ENCODE results near the gene ATRX. TPM values are rescaled to one million over a fixed set of nuclear protein-coding genes. Genes with fewer than 3 reads are reported as not detected.
"Not testable (repeated sequence)": the region's sequence is repeated elsewhere in the genome, so short reads cannot be mapped to it uniquely, and the experiment has no call there.

Gene ATRX
- polyA plus RNA-seq, 1 donor from 2014 or later: 86.7 TPM

DNA sequence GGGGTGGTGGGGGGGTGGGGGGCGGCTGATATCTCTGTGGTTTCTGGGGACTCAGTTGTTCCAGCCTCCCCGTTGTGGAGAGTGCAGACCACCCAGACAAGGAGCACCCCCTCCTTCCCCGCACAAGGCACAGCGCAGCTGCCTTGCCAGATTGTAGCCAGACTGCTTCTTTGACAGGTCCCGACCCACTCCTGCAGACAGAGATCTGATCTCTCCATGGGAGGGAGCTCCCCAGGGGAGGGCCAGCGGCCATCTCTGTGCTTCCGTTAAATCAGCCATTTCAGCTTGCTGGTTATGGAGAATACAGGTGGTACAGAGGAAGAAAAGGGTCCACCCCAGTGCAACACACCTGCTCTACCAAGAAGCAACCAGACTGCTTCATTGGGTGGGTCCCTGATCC is 258.0 kb downstream of the ATRX start:
- no peaks in the 10 kb centered on the region for H3K27me3 Mint-ChIP-seq
- no peak overlapping the region for H3K27ac Mint-ChIP-seq
- no peak overlapping the region for H3K4me3 Mint-ChIP-seq
- H3K4me1 Mint-ChIP-seq: peaks cover 0 to 8% (median 7%) of the 10 kb centered on the region in 3 donors
- peaks cover 0 to 11% (median 9%) of the 10 kb centered on the region in 3 donors for H3K9me3 Mint-ChIP-seq
- H3K36me3 Mint-ChIP-seq: peaks cover 9% of the 10 kb centered on the region

DNA sequence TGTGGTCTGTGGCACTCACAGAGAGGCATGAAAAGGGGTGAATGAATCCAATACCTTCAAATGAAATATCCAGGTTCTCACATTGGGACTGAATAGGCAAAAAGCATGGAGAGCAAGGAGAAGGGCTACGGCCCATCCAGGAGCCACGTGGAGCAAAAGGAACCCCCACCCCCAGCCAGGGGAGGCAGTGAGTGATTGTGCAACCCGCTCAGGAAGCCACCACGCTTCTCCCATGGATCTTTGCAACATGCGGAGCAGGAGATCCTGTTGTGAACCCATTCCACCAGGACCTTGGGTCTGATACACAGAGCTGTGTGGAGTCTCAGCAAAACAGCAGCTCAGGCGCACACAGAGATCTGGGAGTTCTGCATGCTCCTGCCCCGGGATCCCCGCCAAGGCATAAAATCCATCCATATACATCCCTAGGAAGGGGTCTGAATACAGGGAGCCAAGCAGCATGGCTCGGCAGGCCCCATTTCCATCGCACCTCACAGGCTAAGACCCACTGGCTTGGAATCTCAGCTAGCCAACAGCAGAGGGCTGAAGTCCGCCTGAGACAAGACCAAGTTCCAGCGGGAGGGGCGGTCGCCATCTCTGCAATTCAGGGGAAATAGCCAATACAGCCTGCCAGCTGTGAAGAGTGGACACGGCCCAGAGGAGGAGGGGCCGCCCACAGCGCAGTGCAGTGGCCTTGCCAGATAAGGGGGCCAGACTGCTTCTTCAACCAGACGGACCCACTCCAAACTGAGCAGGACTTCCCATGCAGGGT is 258.6 kb downstream of the ATRX start:
- Mint-ChIP-seq H3K4me1 (peaks cover 0 to 8% (median 7%) of the 10 kb centered on the region in 3 donors), H3K27me3 (no peaks in the 10 kb centered on the region), H3K9me3 (peaks cover 0 to 11% (median 9%) of the 10 kb centered on the region in 3 donors), H3K4me3 (no peak overlapping the region), H3K27ac (no peak overlapping the region), H3K36me3 (peaks cover 5% of the 10 kb centered on the region)

DNA sequence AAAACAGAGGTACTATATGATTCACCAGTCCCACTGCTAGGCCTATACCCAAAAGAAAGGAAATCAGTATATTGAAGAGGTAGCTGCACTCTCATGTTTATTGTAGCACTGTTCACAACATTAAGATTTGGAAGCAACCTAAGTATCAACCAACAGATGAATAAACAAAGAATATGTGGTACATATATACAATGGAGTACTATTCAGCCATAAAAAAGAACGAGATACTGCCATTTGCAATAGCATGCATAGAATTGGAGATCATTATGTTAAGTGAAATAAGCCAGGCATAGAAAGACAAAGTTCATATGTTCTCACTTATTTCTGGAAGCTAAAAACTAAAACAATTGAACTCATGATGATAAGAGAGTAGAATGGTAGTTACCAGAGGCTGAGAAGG is 266.3 kb downstream of the ATRX start:
- peaks cover 0 to 9% (median 0%) of the 10 kb centered on the region in 3 donors for H3K9me3 Mint-ChIP-seq
- no peak overlapping the region for H3K27ac Mint-ChIP-seq
- H3K4me1 Mint-ChIP-seq: no peaks in the 10 kb centered on the region
- H3K4me3 Mint-ChIP-seq: no peak overlapping the region
- H3K36me3 Mint-ChIP-seq: peaks cover 8% of the 10 kb centered on the region
- H3K27me3 Mint-ChIP-seq: no peaks in the 10 kb centered on the region

DNA sequence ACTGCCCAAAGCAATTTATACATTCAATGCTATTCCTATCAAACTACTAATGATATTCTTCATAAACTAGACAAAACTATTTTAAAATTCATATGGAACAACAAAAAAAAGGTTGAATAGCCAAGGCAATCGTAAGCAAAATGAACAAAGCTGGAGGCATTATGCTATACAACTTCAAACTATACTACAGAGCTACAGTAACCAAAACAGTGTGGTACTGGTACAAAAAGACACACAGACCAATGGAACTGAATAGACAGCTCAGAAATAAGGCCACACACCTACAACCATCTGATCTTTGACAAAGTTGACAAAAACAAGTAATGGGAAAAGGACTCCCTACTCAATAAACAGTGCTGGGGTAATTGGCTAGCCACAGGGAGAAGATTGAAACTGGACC is 271.8 kb downstream of the ATRX start:
- Mint-ChIP-seq H3K9me3 (peaks cover 0 to 12% (median 1%) of the 10 kb centered on the region in 3 donors), H3K27ac (no peak overlapping the region), H3K27me3 (no peaks in the 10 kb centered on the region), H3K4me3 (no peak overlapping the region), H3K4me1 (no peaks in the 10 kb centered on the region), H3K36me3 (peaks cover 11% of the 10 kb centered on the region)

DNA sequence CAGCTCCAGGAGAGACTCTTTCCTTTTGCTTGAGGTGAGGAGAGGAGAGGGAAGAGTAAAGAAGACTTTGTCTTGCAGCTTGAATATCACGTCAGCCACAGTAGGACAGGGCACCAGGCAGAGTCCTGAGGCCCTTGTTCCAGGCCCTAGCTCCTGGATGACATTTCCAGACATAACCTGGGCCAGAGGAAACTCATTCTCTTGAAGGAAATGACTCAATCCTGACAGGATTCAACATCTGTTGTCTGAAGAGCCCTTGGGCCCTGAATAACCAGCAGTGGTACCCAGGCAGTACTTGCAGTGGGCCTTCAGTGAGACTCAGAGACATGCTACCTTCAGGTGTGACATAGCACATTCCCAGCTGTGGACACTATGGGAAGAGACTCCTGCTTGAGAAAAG is 276.0 kb downstream of the ATRX start:
- Mint-ChIP-seq H3K27ac (no peak overlapping the region), H3K4me1 (peaks cover 0 to 4% (median 4%) of the 10 kb centered on the region in 3 donors), H3K4me3 (no peak overlapping the region), H3K27me3 (no peaks in the 10 kb centered on the region), H3K36me3 (peaks cover 5% of the 10 kb centered on the region), H3K9me3 (peaks cover 0 to 12% (median 1%) of the 10 kb centered on the region in 3 donors)

DNA sequence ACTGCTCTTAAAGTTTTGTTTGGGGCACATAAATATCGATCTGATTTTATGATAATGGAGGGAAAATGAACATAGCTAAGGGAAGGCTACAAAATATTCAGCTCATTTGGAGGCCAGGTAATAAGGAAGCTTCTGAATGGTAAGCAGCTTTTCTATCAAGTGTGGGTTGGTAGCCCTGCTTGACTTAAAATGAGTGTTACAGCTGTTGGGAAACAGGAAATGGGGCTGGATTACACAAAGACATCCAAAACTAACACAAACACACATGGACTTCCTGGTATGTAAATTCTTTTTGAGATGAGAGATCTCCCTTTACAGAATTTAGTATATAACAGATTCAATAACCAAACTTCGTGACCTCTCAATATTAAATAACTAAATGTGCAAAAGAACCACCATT is 280.8 kb downstream of the ATRX start:
- Mint-ChIP-seq H3K27ac (no peak overlapping the region), H3K4me3 (no peak overlapping the region), H3K36me3 (no peaks in the 10 kb centered on the region)

DNA sequence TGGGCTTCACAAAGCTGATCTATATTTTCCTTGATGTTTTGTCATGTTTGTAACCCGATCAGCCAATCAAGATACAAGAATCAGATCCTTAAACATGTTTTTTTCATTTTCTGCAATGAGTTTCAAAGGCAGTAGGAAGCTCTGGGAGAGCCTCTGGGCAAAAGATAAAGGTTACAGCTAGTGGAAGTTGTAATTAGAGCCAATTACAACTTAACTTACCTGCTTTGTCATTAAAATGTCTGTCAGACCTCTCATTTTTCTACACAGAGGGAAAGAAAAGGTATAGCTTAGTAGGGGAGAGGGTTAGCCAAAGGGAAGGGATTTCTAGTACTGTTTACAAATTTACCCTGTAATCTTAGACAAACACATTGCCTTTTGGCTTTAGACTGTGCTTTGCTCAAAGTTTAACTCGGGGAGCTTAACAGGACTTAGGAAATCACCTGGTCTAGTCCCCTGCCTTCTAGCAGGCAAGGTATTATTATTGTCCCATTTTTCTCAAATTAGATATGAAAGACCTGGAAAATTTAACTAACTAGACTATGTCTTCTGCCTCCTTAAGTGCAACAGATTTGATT is 283.0 kb downstream of the ATRX start:
- no peaks in the 10 kb centered on the region for H3K27me3 Mint-ChIP-seq
- peak overlapping the region in 2 of 3 donors; percentile 10 to 78 for H3K27ac Mint-ChIP-seq
- H3K4me3 Mint-ChIP-seq: no peak overlapping the region
- peaks cover 7 to 10% (median 9%) of the 10 kb centered on the region in 3 donors for H3K4me1 Mint-ChIP-seq
- H3K9me3 Mint-ChIP-seq: peaks cover 0 to 2% (median 0%) of the 10 kb centered on the region in 3 donors
- no peaks in the 10 kb centered on the region for H3K36me3 Mint-ChIP-seq

More for the DNA sequence above, 280.8 kb downstream of the ATRX start:
- H3K9me3 Mint-ChIP-seq: no peaks in the 10 kb centered on the region
- H3K4me1 Mint-ChIP-seq: peaks cover 6 to 10% (median 9%) of the 10 kb centered on the region in 3 donors
- H3K27me3 Mint-ChIP-seq: no peaks in the 10 kb centered on the region

DNA sequence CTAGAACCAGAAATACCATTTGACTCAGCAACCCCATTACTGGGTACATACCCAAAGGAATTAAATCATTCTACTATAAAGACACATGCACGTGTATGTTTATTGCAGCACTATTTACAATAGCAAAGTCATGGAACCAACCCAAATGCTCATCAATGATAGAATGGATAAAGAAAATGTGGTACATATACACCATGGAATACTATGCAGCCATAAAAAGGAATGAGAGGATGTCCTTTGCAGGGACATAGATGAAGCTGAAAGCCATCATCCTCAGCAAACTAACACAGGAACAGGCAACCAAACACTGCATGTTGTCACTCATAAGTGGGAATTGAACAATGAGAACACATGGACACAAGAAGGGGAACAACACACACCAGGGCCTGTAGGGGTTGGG is 285.9 kb downstream of the ATRX start:
- H3K27ac Mint-ChIP-seq: peak overlapping the region in 1 of 3 donors; percentile 31

DNA sequence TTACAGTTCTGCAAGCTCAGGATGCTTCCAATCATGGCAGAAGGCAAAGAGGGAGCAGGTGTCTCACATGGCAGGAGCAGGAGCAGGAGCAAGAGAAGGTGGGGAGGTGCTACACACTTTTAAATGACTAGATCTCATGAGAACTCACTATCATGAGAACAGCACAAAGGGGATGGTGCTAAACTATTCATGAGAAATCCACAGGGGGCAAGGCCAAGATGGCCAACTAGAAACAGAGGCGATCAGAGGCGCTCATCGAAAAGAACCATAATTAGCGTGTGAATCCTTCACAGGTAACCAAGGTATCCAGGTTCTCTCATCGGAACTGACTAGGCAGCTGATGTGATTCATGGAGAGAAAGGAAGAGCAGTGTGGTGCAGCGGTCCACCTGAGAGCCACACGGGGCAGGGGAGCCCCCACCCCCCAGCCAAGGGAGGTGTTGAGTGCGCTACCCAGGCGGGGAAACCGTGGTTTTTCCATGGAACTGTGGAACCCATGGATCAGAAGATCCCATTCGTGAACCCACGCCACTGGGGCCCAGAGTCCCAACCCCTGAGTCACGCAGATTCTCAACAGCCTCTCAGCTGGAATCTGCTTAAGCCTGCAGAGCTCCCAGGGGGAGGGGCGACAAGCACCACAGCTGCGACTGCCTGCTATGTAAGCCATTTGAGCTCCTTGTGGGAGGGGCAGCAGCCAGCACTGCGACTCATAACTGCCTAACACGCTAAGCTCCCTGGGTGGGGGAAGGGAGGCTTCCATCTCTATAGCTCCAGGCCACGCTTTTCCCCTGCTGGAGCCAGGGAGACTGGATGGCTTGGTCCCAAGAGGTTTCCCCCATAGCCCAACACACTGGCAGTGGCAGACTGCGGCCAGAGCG is 292.1 kb downstream of the ATRX start:
- H3K4me3 Mint-ChIP-seq: no peak overlapping the region
- H3K27me3 Mint-ChIP-seq: peaks cover 7% of the 10 kb centered on the region
- H3K4me1 Mint-ChIP-seq: no peaks in the 10 kb centered on the region
- H3K9me3 Mint-ChIP-seq: no peaks in the 10 kb centered on the region
- H3K36me3 Mint-ChIP-seq: peaks cover 1% of the 10 kb centered on the region
- H3K27ac Mint-ChIP-seq: no peak overlapping the region

More for the DNA sequence above, 285.9 kb downstream of the ATRX start:
- not testable (repeated sequence) for H3K27me3 Mint-ChIP-seq, H3K4me1 Mint-ChIP-seq, H3K4me3 Mint-ChIP-seq, H3K9me3 Mint-ChIP-seq, H3K36me3 Mint-ChIP-seq

DNA sequence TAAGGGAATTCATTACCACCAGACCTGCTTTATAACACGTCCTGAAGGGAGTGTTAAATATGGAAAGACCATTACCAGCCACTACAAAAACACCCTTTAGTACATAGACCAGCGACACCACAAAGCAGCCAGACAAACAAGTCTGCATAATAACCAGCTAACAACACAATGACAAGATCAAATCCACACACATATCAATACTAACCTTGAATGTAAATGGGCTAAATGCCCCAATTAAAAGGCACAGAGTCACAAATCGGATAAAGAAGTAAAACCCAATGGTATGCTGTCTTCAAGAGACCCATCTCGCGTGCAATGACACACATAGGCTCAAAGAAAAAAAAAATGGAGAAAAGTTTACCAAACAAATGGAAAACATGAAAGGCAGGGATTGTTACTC is 302.0 kb downstream of the ATRX start:
- H3K9me3 Mint-ChIP-seq: peaks cover 4 to 15% (median 11%) of the 10 kb centered on the region in 3 donors
- peaks cover 2% of the 10 kb centered on the region for H3K36me3 Mint-ChIP-seq
- no peak overlapping the region for H3K27ac Mint-ChIP-seq
- no peaks in the 10 kb centered on the region for H3K4me1 Mint-ChIP-seq
- H3K27me3 Mint-ChIP-seq: peaks cover 1% of the 10 kb centered on the region
- no peak overlapping the region for H3K4me3 Mint-ChIP-seq

DNA sequence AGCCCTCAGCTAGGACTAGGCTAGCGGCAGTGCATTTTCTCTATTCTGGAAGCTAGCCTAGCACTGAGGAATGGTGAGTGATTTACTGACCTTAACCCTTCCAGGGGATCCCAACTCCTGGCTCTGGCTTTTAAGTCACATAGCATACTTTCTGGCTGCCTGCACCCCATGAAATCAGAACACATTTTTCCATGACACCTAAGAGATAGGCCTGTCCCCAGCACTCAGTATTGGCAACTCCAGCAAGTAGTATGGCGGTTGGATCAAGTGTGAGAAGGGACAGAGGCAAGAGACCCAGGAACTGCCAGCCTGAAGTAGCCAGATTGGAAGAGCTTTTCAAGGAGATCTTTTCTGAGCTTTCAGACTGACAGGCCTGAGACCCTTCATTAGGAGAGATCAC is 330.6 kb downstream of the ATRX start:
- Mint-ChIP-seq H3K27ac (no peak overlapping the region), H3K36me3 (peaks cover 3% of the 10 kb centered on the region), H3K4me1 (peaks cover 0 to 1% (median 0%) of the 10 kb centered on the region in 3 donors), H3K27me3 (peaks cover 5% of the 10 kb centered on the region), H3K9me3 (no peaks in the 10 kb centered on the region), H3K4me3 (no peak overlapping the region)

Other genes starting within 250 kb of the ATRX start
- gene MAGT1, start 109.2 kb upstream of the ATRX start, polyA plus RNA-seq: 34.0 TPM
- 326 TPM for gene COX7B, start 113.3 kb upstream of the ATRX start, polyA plus RNA-seq
- 4.1 TPM for gene ATP7A, start 124.5 kb upstream of the ATRX start, polyA plus RNA-seq
- gene PGAM4, start 183.4 kb upstream of the ATRX start, polyA plus RNA-seq: not detected

Data from IgD-negative memory B cell (primary cell).